H1 (cell line): ENCODE results near the gene FAM204A. TPM values are rescaled to one million over a fixed set of nuclear protein-coding genes. Genes with fewer than 3 reads are reported as not detected.

Source experiments
- CTCF ChIA-PET: fragments of 300-600 bp; sonication (Branson Sonifier 250); formaldehyde crosslinking; loops from one replicate; lab custom pipeline; 2021; ENCODE audit not compliant: partially characterized antibody; lab: Charles Lee
- POLR2A ChIA-PET: fragments of 300-600 bp; sonication (Branson Sonifier 250); formaldehyde crosslinking; loops from one replicate; lab custom pipeline; 2021; ENCODE audit warnings: inconsistent platforms; ENCODE audit not compliant: partially characterized antibody; lab: Charles Lee
- DNase-seq, 2 experiments: peaks; one replicate each; pipeline versions ENCODE4 v3.0.0 to v3.0.0-alpha.2; 2010 to 2022; ENCODE audit warnings: low spot score in 2 of 2, low read depth in 1 of 2, mixed read lengths in 1 of 2
- FAIRE-seq: peaks from 2 replicates; lab custom pipeline; 2011; peaks lifted over from hg19 to GRCh38; lab: Jason Lieb, UNC
- H2AFZ ChIP-seq: 2 replicates; pipeline ENCODE4 v1.8.1; 2012; ENCODE audit warnings: low read length, inconsistent platforms
- H2AK5ac ChIP-seq: 2 replicates; pipeline ENCODE4 v1.6.1; 2013; ENCODE audit warnings: low read depth, low read length
- H2BK120ac ChIP-seq: replicated peaks from 2 replicates; pipeline ENCODE3; 2013; ENCODE audit warnings: low read depth, low read length, inconsistent platforms
- H2BK12ac ChIP-seq: 2 replicates; pipeline ENCODE4 v1.6.1; 2013; ENCODE audit warnings: low read depth, low read length
- H2BK15ac ChIP-seq: 2 replicates; pipeline ENCODE4 v1.6.1; 2013; ENCODE audit warnings: low read length
- H2BK20ac ChIP-seq: 2 replicates; pipeline ENCODE4 v1.6.1; 2013; ENCODE audit warnings: low read length
- H2BK5ac ChIP-seq: 2 replicates; pipeline ENCODE4 v1.6.1; 2013; ENCODE audit warnings: low read depth, low read length
- H3K14ac ChIP-seq: 2 replicates; pipeline ENCODE4 v1.6.1; 2013; ENCODE audit warnings: inconsistent platforms; ENCODE audit not compliant: insufficient read length
- H3K18ac ChIP-seq: 2 replicates; pipeline ENCODE4 v1.6.1; 2013; ENCODE audit warnings: low read length; ENCODE audit errors: extremely low read depth
- H3K23ac ChIP-seq: 2 replicates; pipeline ENCODE4 v1.6.1; 2013; ENCODE audit warnings: inconsistent platforms; ENCODE audit not compliant: insufficient read length
- H3K23me2 ChIP-seq: 2 replicates; pipeline ENCODE4 v1.6.1; 2013; ENCODE audit warnings: low read depth, low read length
- H3K27ac ChIP-seq: 2 replicates; pipeline ENCODE4 v1.6.1; 2011; ENCODE audit warnings: low read depth, low read length, inconsistent platforms
- H3K27me3 ChIP-seq, 4 experiments: replicated peaks in 1 of 4; 1 replicate in 1 of 4; 2 replicates in 3 of 4; pipeline versions ENCODE4 v1.6.1 to v1.8.1; 2011 to 2013; ENCODE audit warnings: low read length in 3 of 4, mild to moderate bottlenecking in 3 of 4, inconsistent platforms in 2 of 4, mixed read lengths in 2 of 4, moderate library complexity in 1 of 4; ENCODE audit not compliant: control insufficient read depth in 3 of 4, insufficient read depth in 3 of 4; ENCODE audit errors: extremely low read depth in 1 of 4
- H3K36me3 ChIP-seq, 4 experiments: 2 replicates each; pipeline versions ENCODE4 v1.6.1 to v1.8.1; 2011 to 2013; ENCODE audit warnings: mild to moderate bottlenecking in 4 of 4, low read length in 3 of 4, moderate library complexity in 2 of 4, control low read depth in 1 of 4, inconsistent platforms in 1 of 4; ENCODE audit not compliant: insufficient read depth in 4 of 4, control insufficient read depth in 2 of 4
- H3K4ac ChIP-seq: replicated peaks from 2 replicates; pipeline ENCODE3; 2013; ENCODE audit warnings: low read length, low read depth, mixed read lengths, inconsistent platforms; ENCODE audit not compliant: insufficient read length
- H3K4me1 ChIP-seq, 4 experiments: replicated peaks in 1 of 4; 1 replicate in 1 of 4; 2 replicates in 3 of 4; pipeline versions ENCODE4 v1.6.1 to v1.8.1; 2011 to 2013; ENCODE audit warnings: low read length in 3 of 4, inconsistent platforms in 2 of 4, mixed read lengths in 1 of 4; ENCODE audit not compliant: insufficient read depth in 4 of 4, control insufficient read depth in 3 of 4
- H3K4me2 ChIP-seq, 2 experiments: 2 replicates each; pipeline versions ENCODE4 v1.6.1 to v1.8.1; 2011 to 2013; ENCODE audit warnings: low read depth in 2 of 2, low read length in 2 of 2, control low read depth in 1 of 2, inconsistent platforms in 1 of 2, mild to moderate bottlenecking in 1 of 2; ENCODE audit not compliant: insufficient read depth in 1 of 2
- H3K4me3 ChIP-seq, 4 experiments: fragments of 200-600, 300-600 bp in 1 of 4; sonication (generic), shearing (Covaris generic), sonication (Bioruptor Twin) in 1 of 4; 2 replicates each; pipeline versions ENCODE4 v1.5.1 to v1.8.1; 2011 to 2016; ENCODE audit warnings: low read length in 4 of 4, low read depth in 3 of 4, control low read depth in 2 of 4, inconsistent platforms in 2 of 4, mild to moderate bottlenecking in 2 of 4, mixed read lengths in 1 of 4, moderate library complexity in 1 of 4; ENCODE audit not compliant: insufficient read depth in 2 of 4; ENCODE audit errors: extremely low read depth in 1 of 4
- H3K56ac ChIP-seq: replicated peaks from 2 replicates; pipeline ENCODE3; 2013; ENCODE audit warnings: low read depth, mild to moderate bottlenecking, mixed read lengths, low read length, inconsistent platforms; ENCODE audit not compliant: insufficient read length
- H3K79me1 ChIP-seq: 2 replicates; pipeline ENCODE4 v1.6.1; 2013; ENCODE audit warnings: low read depth, low read length, control low read depth
- H3K79me2 ChIP-seq, 2 experiments: 2 replicates each; pipeline versions ENCODE4 v1.6.1 to v1.8.1; 2012 to 2013; ENCODE audit warnings: low read length in 2 of 2, mild to moderate bottlenecking in 2 of 2, inconsistent platforms in 1 of 2; ENCODE audit not compliant: insufficient read depth in 2 of 2, control insufficient read depth in 1 of 2
- H3K9ac ChIP-seq, 4 experiments: replicated peaks in 1 of 4; 1 replicate in 1 of 4; 2 replicates in 3 of 4; pipeline versions ENCODE4 v1.6.1 to v1.8.1; 2011 to 2013; ENCODE audit warnings: low read depth in 3 of 4, low read length in 3 of 4, control low read depth in 2 of 4, mild to moderate bottlenecking in 2 of 4, moderate library complexity in 2 of 4, inconsistent platforms in 1 of 4; ENCODE audit errors: extremely low read depth in 1 of 4
- H3K9me3 ChIP-seq, 2 experiments: 2 replicates each; pipeline versions ENCODE4 v1.6.1 to v1.8.1; 2012 to 2013; ENCODE audit warnings: mild to moderate bottlenecking in 2 of 2, moderate library complexity in 2 of 2, control low read depth in 1 of 2, inconsistent platforms in 1 of 2, low read depth in 1 of 2, low read length in 1 of 2, mixed read lengths in 1 of 2; ENCODE audit not compliant: insufficient read depth in 2 of 2
- H4K20me1 ChIP-seq, 2 experiments: replicated peaks in 1 of 2; 2 replicates each; pipeline versions ENCODE3 to v1.8.1; 2011 to 2013; ENCODE audit warnings: inconsistent platforms in 2 of 2, low read length in 2 of 2, mild to moderate bottlenecking in 1 of 2; ENCODE audit not compliant: insufficient read depth in 2 of 2, control insufficient read depth in 1 of 2
- H4K5ac ChIP-seq: 2 replicates; pipeline ENCODE4 v1.6.1; 2013; ENCODE audit warnings: low read length, low read depth, mixed read lengths, inconsistent platforms; ENCODE audit not compliant: insufficient read length
- H4K8ac ChIP-seq: 2 replicates; pipeline ENCODE4 v1.8.0; 2013; ENCODE audit warnings: mild to moderate bottlenecking, moderate library complexity, low read length, inconsistent platforms; ENCODE audit not compliant: insufficient read depth; ENCODE audit errors: extremely low read depth
- H4K91ac ChIP-seq: replicated peaks from 2 replicates; pipeline ENCODE3; 2013; ENCODE audit warnings: low read length, mixed read lengths, inconsistent platforms; ENCODE audit not compliant: insufficient read length
- EGR1 ChIP-seq: IDR thresholded peaks from 2 replicates; pipeline ENCODE4 v1.6.1; 2011; ENCODE audit warnings: low read depth, low read length, borderline replicate concordance
- KDM1A ChIP-seq: fragments of 200-600, 300-600 bp; sonication (generic); IDR thresholded peaks from 2 replicates; pipeline ENCODE4 v1.7.1; 2016; ENCODE audit warnings: mild to moderate bottlenecking, low read length, borderline replicate concordance
- RXRA ChIP-seq: IDR thresholded peaks from 2 replicates; pipeline ENCODE4 v1.6.1; 2011; ENCODE audit warnings: low read depth, mild to moderate bottlenecking, low read length, moderate library complexity; ENCODE audit not compliant: insufficient read depth
- SIX5 ChIP-seq: IDR thresholded peaks from 2 replicates; pipeline ENCODE4 v1.6.1; 2011; ENCODE audit warnings: mild to moderate bottlenecking, low read depth, low read length
- WGBS, 2 experiments: shearing (Covaris generic) in 1 of 2; methylation state at CpG; one replicate each; pipeline versions ENCODE4 v1.1.6 to v1.1.7; 2013 to 2015; ENCODE audit warnings: low lambda C conversion rate in 2 of 2, mixed read lengths in 2 of 2, inconsistent platforms in 1 of 2, low coverage in 1 of 2, missing lambda C conversion rate in 1 of 2; ENCODE audit not compliant: insufficient replicate concordance in 2 of 2, insufficient coverage in 1 of 2, insufficient read length in 1 of 2; ENCODE audit errors: extremely low coverage in 1 of 2, missing lambda C conversion rate in 1 of 2; 5-methylcytosine and 5-hydroxymethylcytosine counted together
- polyA plus RNA-seq, 7 experiments: library from polyadenylated mRNA; depleted of rRNA in 3 of 7; stranded (reverse) in 5 of 7; unstranded in 2 of 7; fragments of >200 nt in 5 of 7; fragments of 200-250 nt in 2 of 7; gene quantifications; 1 replicate in 5 of 7; 2 replicates in 1 of 7; 4 replicates in 1 of 7; pipeline versions ENCODE4 v1.2.1 to v1.2.3, GENCODE V29; 2011 to 2013; ENCODE audit warnings: missing spikeins in 2 of 7, mixed read lengths in 2 of 7
- total RNA-seq: library from RNA; stranded (reverse); fragmentation: NEBNext Ultra II Directional; extraction: Animal tissue kit (Norgen Biotek cat#: 25700); gene quantifications from 2 replicates; pipeline ENCODE4 v1.2.1, GENCODE V29; 2021

Gene FAM204A
- total and polyA plus RNA-seq, 2 of the 8 experiments (the other 6 are each of a cell fraction or from before 2014, with no cell fraction given): 4.9 to 37.4 TPM

GRCh38 chr10:118358327-118358726 lies 16.2 kb upstream of the FAM204A start:
- DNase-seq (no peak), FAIRE-seq (no peak)
- no peak for TF ChIP-seq EGR1
- no peak for TF ChIP-seq RXRA
- TF ChIP-seq SIX5: no peak
- TF ChIP-seq KDM1A: no peak
- Histone ChIP-seq H3K79me2 (no peaks in the 10 kb centered on the region), H2BK15ac (no peak overlapping the region), H4K8ac (no peak overlapping the region), H2BK12ac (no peak overlapping the region), H3K27ac (no peak overlapping the region), H3K9ac (no peak overlapping the region), H3K56ac (no peak overlapping the region), H2AFZ (no peak overlapping the region), H3K4me3 (no peak overlapping the region), H2BK5ac (no peak overlapping the region), H4K5ac (no peak overlapping the region), H2BK20ac (no peak overlapping the region), H4K91ac (no peak overlapping the region), H2BK120ac (no peak overlapping the region), H3K4me1 (peaks cover 0 to 2% (median 0%) of the 10 kb centered on the region in 4 experiments; a peak in 1 of 7 replicates), H3K23ac (no peak overlapping the region), H4K20me1 (no peaks in the 10 kb centered on the region), H3K4ac (no peak overlapping the region), H3K4me2 (no peak overlapping the region), H3K79me1 (no peaks in the 10 kb centered on the region), H2AK5ac (no peak overlapping the region), H3K27me3 (no peaks in the 10 kb centered on the region), H3K9me3 (no peaks in the 10 kb centered on the region), H3K14ac (no peak overlapping the region), H3K23me2 (peaks cover 2% of the 10 kb centered on the region; the same call in 1 of the 2 replicates), H3K18ac (no peak overlapping the region), H3K36me3 (no peaks in the 10 kb centered on the region)
- WGBS, 2 experiments: 96% methylated on average over 6 of the region's 6 CpGs; no CpG with 5 or more reads in 1 of the 2 experiments
- POLR2A ChIA-PET: no interaction called here
- CTCF ChIA-PET: no interaction called here
